T-helper 2 cell treated with Interferon-gamma antibody and Interleukin-4, amounts not matched to agents 5 μg/mL and 100 μg/mL, for 36 hours (primary cell): ENCODE results near the gene CDC25A.
"Not testable (repeated sequence)": the region's sequence is repeated elsewhere in the genome, so short reads cannot be mapped to it uniquely, and the experiment has no call there.

Experiments
- DNase-seq: peaks from one replicate; pipeline ENCODE4 v3.0.0; 2021; ENCODE audit warnings: low spot score
- H3K27ac Mint-ChIP-seq: one replicate; pipeline ENCODE4 v1.8.0; 2021; ENCODE audit warnings: mild to moderate bottlenecking, mixed read lengths
- H3K27me3 Mint-ChIP-seq: one replicate; pipeline ENCODE4 v1.8.0; 2021; ENCODE audit warnings: low read depth, mixed read lengths
- H3K36me3 Mint-ChIP-seq: one replicate; pipeline ENCODE4 v1.8.0; 2021; ENCODE audit warnings: low read depth, mixed read lengths
- H3K4me1 Mint-ChIP-seq: one replicate; pipeline ENCODE4 v1.8.0; 2021; ENCODE audit warnings: low read depth, mixed read lengths
- H3K4me3 Mint-ChIP-seq: one replicate; pipeline ENCODE4 v1.8.0; 2022; ENCODE audit warnings: mild to moderate bottlenecking, moderate library complexity, mixed read lengths
- H3K9me3 Mint-ChIP-seq: one replicate; pipeline ENCODE4 v1.8.0; 2021; ENCODE audit warnings: mixed read lengths

CDC25A gene

DNA sequence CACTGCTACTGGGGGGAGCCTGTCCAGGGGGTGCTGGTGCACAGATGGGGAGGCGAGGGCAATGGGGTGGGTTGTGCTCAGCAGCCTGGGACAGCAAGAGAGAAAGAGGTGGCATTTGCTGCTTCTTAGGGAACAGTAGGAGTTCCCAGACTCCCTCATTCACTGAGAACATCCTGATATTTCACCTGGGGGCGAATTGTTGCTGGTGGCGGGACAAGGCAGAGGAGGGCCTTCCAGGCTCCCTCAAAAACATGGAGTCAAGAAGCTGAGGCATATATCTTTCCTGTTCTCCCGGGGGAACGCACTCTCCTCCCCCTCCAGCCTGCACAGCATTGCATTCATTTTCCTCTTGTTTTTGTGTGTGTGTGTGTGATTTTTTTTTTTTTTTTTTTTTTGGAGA lies 65.7 kb downstream of the CDC25A start:
- H3K4me1 Mint-ChIP-seq = no peaks in the 10 kb centered on the region
- no peak for DNase-seq
- no peak overlapping the region for H3K4me3 Mint-ChIP-seq
- H3K36me3 Mint-ChIP-seq = no peaks in the 10 kb centered on the region
- no peaks in the 10 kb centered on the region for H3K9me3 Mint-ChIP-seq
- H3K27ac Mint-ChIP-seq = no peak overlapping the region
- peaks cover 7% of the 10 kb centered on the region for H3K27me3 Mint-ChIP-seq

DNA sequence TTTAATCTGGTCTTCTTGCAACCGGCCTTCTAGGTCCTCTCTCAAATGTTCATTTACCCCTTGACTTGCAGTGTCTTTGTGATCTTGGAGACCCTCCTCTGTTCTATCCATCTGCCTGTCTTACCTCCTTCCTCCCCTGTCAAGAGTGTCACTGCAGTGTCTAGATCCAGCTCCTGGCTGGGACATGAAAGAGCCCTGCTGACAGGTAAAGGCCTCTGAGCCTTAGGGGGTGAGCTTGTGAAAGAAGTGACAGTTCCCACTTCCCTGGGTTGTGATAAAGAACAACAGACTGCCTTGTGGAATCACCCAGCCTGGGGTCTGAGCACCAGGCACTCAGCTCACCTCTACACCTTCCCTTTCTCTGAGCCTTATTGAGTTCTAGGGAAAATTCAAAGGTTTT lies 68.0 kb downstream of the CDC25A start:
- Mint-ChIP-seq H3K36me3 (no peaks in the 10 kb centered on the region), H3K4me3 (no peak overlapping the region), H3K4me1 (no peaks in the 10 kb centered on the region), H3K27ac (no peak overlapping the region), H3K9me3 (no peaks in the 10 kb centered on the region), H3K27me3 (peaks cover 7% of the 10 kb centered on the region)
- no peak for DNase-seq

- Mint-ChIP-seq H3K27me3 (peaks cover 5% of the 10 kb centered on the region), H3K9me3 (no peaks in the 10 kb centered on the region), H3K4me3 (no peak overlapping the region), H3K27ac (no peak overlapping the region), H3K36me3 (no peaks in the 10 kb centered on the region), H3K4me1 (peaks cover 4% of the 10 kb centered on the region)
- DNase-seq = no peak
Measured at GRCh38 chr3:48119505-48120193, 68.6 kb downstream of the CDC25A start.

DNA sequence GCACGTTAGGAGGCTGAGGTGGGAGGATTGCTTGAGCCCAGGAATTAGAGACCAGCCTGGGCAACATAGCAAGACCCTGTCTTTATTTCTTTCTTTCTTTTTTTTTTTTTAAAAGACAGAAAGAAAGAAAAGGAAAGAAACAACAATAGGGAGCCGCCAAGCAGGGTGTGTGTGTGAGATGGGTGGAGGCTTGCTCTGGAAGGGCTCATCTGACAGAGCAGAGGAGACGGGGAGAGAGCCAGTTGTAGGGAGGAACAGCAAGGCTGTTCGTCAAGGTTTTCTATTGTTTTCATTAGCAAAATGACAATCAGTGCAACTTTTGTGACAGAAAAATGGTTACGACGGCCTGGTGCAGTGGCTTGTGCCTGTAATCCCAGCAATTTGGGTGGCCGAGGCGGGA lies 69.3 kb downstream of the CDC25A start:
- DNase-seq = no peak
- no peaks in the 10 kb centered on the region for H3K36me3 Mint-ChIP-seq
- H3K4me3 Mint-ChIP-seq = no peak overlapping the region
- no peaks in the 10 kb centered on the region for H3K9me3 Mint-ChIP-seq
- H3K27ac Mint-ChIP-seq = no peak overlapping the region
- H3K4me1 Mint-ChIP-seq = peaks cover 5% of the 10 kb centered on the region
- peaks cover 5% of the 10 kb centered on the region for H3K27me3 Mint-ChIP-seq

- H3K36me3 Mint-ChIP-seq = no peaks in the 10 kb centered on the region
- H3K27ac Mint-ChIP-seq = no peak overlapping the region
- H3K27me3 Mint-ChIP-seq = peaks cover 5% of the 10 kb centered on the region
- no peak overlapping the region for H3K4me3 Mint-ChIP-seq
- DNase-seq = no peak
- peaks cover 5% of the 10 kb centered on the region for H3K4me1 Mint-ChIP-seq
- no peaks in the 10 kb centered on the region for H3K9me3 Mint-ChIP-seq
Measured at GRCh38 chr3:48118322-48118721, 69.9 kb downstream of the CDC25A start.

- H3K9me3 Mint-ChIP-seq = peaks cover 4% of the 10 kb centered on the region
- no peak for DNase-seq
- H3K4me1 Mint-ChIP-seq = peaks cover 19% of the 10 kb centered on the region
- peak overlapping the region; percentile 50 for H3K4me3 Mint-ChIP-seq
- H3K27me3 Mint-ChIP-seq = no peaks in the 10 kb centered on the region
- peak overlapping the region; percentile 90 for H3K27ac Mint-ChIP-seq
- H3K36me3 Mint-ChIP-seq = peaks cover 2% of the 10 kb centered on the region
Measured at GRCh38 chr3:48112813-48113212, 75.4 kb downstream of the CDC25A start.

DNA sequence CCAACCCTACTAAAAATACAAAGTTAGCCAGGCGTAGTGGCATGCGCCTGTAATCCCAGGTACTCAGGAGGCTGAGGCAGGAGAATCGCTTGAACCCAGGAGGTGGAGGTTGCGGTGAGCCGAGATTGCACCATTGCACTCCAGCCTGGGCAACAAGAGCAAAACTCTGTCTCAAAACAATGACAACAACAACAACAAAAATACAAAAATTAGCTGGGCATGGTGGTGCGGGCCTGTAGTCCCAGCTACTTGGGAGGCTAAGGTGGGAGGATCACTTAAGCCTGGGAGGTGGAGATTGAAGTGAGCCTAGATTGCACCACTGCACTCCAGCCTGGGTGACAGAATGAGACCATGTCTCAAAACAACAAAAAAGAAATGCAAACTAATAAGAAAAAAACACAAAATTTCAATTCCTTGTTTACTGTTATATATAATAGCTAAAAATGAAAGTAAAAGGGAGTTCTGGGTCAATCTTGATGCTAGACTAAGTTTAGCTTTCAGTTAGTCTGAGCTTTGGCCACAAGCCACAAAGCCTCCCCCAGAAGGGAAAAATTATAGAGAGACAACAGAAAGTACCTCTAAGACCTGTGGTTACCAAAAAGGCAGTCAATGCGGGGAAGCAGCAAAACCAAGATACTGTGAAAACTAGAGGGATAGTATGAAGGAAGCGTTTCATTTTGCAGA lies 76.0 kb downstream of the CDC25A start:
- peaks cover 19% of the 10 kb centered on the region for H3K4me1 Mint-ChIP-seq
- H3K9me3 Mint-ChIP-seq, H3K27me3 Mint-ChIP-seq, H3K36me3 Mint-ChIP-seq: not testable (repeated sequence)
- H3K27ac Mint-ChIP-seq = peak overlapping the region; percentile 90
- H3K4me3 Mint-ChIP-seq = peak overlapping the region; percentile 50
- DNase-seq = peak; percentile 81

DNA sequence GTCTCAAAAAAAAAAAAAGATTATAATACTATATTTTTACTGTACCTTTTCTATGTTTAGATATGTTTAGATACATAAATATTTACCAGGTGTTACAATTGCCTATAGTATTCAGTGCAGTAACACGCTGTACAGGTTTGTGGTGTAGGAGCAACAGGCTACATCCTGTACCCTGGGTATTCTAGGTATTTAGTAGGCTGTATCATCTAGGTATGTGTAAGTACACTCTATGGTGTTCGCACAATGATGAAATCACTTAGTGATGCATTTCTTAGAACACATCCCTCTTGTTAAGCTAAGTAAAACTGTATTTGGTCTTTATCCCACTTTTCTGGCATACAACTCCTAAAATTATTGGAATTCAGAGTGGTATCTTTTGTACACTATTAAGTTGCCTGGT lies 77.8 kb downstream of the CDC25A start:
- Mint-ChIP-seq H3K9me3 (peaks cover 4% of the 10 kb centered on the region), H3K4me1 (peaks cover 24% of the 10 kb centered on the region), H3K27me3 (peaks cover 4% of the 10 kb centered on the region), H3K4me3 (no peak overlapping the region), H3K27ac (no peak overlapping the region), H3K36me3 (peaks cover 2% of the 10 kb centered on the region)
- no peak for DNase-seq

DNA sequence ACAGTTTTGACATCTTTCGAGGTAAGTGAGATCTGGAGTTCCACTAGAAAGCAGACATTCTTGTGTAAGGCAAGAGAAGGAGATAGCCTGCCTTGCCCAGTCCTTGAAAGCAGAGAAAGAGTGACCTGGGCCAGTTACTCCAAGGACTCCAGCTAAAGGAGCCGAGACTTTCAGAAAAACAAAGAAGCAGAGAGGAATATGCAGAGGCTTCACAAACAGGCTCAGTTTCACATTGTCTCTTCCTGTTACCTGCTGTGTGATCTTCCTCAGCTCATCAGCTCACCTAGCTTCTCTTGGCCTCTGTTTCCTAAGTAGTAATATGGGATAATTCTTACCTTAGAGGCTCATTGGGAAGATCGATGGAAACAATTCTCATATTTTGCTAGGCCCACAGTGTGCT lies 81.0 kb downstream of the CDC25A start:
- Mint-ChIP-seq H3K36me3 (peaks cover 2% of the 10 kb centered on the region), H3K4me3 (no peak overlapping the region), H3K4me1 (peaks cover 9% of the 10 kb centered on the region), H3K27ac (no peak overlapping the region), H3K9me3 (peaks cover 4% of the 10 kb centered on the region), H3K27me3 (peaks cover 4% of the 10 kb centered on the region)
- DNase-seq = no peak
